RWPE1 (cell line): ENCODE results near the gene OVCH1.
"Not testable (repeated sequence)": the region's sequence is repeated elsewhere in the genome, so short reads cannot be mapped to it uniquely, and the experiment has no call there.

Experiments used
- CTCF ChIA-PET: fragments of 350-600 bp; sonication (Branson Sonifier 250); formaldehyde crosslinking; extraction: SDS; loops from one replicate; lab custom pipeline; 2021; lab: Yijun Ruan, JAX
- POLR2A ChIA-PET: fragments of 400-600 bp; formaldehyde crosslinking; extraction: SDS; loops from one replicate; lab custom pipeline; 2020; ENCODE audit warnings: antibody characterized with exemption; ENCODE audit not compliant: low non-redundant PET; lab: Yijun Ruan, JAX
- DNase-seq: peaks from one replicate; pipeline ENCODE4 v3.0.0; 2012; ENCODE audit warnings: low spot score
- H3K27ac ChIP-seq: fragments of 450-650 bp; 2 replicates; pipeline ENCODE4 v1.5.1; 2017
- CTCF ChIP-seq: fragments of 450-650 bp; conservative IDR thresholded peaks from 2 replicates; pipeline ENCODE4 v1.5.1; 2017; ENCODE audit warnings: low read depth, mild to moderate bottlenecking

Gene OVCH1

DNA sequence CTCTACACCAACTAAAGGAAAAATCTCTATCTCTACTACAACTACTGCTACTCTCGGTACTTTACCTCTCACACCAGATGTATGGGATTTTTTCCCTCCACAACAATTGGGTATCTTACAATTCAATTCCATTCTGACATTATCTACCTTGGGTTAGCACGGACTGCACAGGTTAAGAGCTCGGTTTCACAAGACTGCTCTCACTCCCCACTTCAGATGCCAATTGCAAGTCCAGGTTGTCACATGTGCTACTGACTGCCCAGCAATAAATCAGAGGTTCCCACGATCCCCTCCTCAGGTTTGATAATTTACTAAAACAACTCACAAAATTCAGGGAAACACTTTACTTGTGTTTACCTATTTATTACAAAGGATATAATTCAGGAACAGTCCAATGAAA is 58.0 kb downstream of the OVCH1 start:
- CTCF ChIA-PET = no interaction called here
- H3K27ac ChIP-seq = no peak overlapping the region
- no peak for DNase-seq
- TF ChIP-seq CTCF = no peak
- POLR2A ChIA-PET = no interaction called here

DNA sequence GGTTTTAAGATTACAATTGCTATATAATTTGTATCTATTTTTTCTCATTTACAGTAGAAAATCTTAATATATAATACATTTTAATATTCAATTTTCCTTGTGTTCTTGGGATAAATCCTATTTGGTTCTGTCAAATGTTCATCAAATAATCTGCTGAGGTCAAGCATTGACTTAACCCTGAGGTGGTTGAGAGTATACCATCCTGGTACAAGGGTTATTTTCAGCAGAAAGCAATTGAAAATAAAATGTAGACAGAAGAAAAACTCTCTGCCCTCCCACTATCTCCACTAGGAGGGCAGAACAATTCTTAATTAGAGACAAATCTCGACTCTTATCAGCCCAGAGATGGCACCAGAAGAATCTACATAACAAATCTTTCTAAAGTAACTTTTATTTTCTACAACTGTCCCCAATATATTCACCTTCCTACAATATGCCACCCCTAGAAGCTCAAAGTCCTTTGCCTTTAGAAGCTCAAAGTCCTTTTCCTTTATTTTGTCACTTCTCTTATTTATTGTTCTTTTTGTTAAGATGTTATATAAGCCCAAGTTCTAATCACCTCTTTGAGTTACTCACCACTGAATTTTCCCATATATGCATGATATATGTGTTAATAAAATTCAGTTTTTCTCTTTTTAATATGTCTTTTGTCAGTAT is 58.6 kb downstream of the OVCH1 start:
- no peak for DNase-seq
- ChIA-PET CTCF (no interaction called here), POLR2A (no interaction called here)
- no peak overlapping the region for H3K27ac ChIP-seq
- TF ChIP-seq CTCF = no peak

GRCh38 chr12:29437575-29437974 is 59.9 kb downstream of the OVCH1 start:
- DNase-seq = no peak
- ChIA-PET CTCF (no interaction called here), POLR2A (no interaction called here)
- no peak overlapping the region for H3K27ac ChIP-seq
- TF ChIP-seq CTCF = no peak

DNA sequence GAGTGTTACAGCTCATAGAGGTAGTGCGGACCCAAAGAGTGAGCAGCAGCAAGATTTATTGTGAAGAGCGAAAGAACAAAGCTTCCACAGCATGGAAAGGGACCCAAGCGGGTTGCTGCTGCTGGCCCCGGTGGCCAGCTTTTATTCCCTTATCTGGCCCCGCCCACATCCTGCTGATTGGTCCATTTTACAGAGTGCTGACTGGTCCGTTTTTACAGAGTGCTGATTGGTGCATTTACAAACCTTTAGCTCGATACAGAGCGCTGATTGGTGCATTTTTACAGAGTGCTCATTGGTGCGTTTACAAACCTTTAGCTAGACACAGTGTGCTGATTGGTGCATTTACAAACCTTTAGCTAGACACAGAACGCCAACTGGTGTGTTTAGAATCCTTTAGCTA is 60.7 kb downstream of the OVCH1 start:
- DNase-seq, H3K27ac ChIP-seq, POLR2A ChIA-PET: not testable (repeated sequence)
- CTCF ChIA-PET = interaction anchor here (0.6 kb wide), 1 partner anchor 108 kb away, joined by 3 read pairs; no protein-coding TSS in a partner anchor

DNA sequence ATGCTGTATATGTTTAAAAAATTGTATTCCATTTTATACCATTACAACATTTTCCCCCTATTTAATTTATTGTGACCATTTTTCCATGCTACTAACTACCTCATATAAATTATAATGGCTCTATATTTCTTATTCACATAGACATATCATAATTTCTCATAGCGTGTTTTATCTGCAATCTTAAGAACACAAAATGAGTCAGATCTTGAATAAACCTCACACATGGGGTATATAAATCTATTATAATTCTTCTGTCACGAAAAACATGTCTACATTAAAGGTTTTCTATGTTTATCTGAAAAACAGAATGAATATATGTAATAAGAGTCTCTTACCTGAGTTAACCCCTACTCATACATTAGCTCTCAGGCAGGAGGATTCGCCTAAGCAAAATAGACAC is 66.0 kb downstream of the OVCH1 start:
- no peak overlapping the region for H3K27ac ChIP-seq
- ChIA-PET CTCF (no interaction called here), POLR2A (no interaction called here)
- no peak for DNase-seq
- no peak for TF ChIP-seq CTCF

GRCh38 chr12:29430716-29431044 is 66.8 kb downstream of the OVCH1 start:
- no peak for DNase-seq
- POLR2A ChIA-PET = no interaction called here
- TF ChIP-seq CTCF = no peak
- CTCF ChIA-PET = no interaction called here
- peak overlapping the region; percentile 64 for H3K27ac ChIP-seq

DNA sequence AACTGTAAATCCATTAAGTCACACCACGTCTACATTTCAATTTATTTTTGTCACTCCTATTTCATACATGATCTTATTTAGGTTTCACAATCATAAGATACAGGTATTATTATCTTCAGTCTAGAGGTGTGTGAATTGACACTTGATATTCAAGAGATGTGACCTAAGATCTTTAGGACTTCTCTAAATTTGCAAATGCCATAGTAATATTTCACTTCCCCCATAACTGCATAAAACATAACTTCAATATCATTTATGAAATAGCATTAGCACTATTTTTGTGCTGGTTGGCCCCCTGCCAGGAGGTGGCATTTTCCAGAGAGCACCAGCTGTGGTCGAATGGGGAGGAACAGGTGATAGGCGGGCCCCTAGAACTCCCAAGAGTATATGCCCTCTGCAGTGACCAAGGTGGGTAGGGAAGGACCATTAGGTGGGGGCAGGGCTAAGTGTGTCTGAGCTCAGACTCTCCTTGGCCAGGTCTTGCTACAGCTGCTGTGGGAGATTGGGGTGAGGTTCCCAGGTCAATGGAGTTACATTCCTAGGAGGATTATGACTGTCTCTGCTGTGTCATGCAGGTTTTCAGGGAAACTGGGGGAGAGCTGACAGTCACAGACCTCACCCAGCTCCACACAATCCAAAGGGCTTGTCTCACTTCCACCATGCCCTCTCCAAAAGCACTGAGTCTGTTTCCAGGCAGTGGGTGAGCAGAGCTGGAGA is 67.3 kb downstream of the OVCH1 start:
- ChIA-PET POLR2A (no interaction called here), CTCF (no interaction called here)
- H3K27ac ChIP-seq = peak overlapping the region; percentile 64
- no peak for TF ChIP-seq CTCF
- peak; percentile 25 for DNase-seq
